ENCODE results near the gene CCDC39.

Gene CCDC39

GRCh38 chr3:180679178-180680096 lies at the start of gene CCDC39:
TSS of gene CCDC39 (minus strand) at chr3:180679489. CDS start at chr3:180679380, 109 bp downstream.
- H3K27ac Mint-ChIP-seq, result no peak within 1 kb of the TSS
- H3K27me3 Mint-ChIP-seq, result peaks cover 35% of the 10 kb centered on the region
- no peaks in the 10 kb centered on the region for H3K9me3 Mint-ChIP-seq

DNA sequence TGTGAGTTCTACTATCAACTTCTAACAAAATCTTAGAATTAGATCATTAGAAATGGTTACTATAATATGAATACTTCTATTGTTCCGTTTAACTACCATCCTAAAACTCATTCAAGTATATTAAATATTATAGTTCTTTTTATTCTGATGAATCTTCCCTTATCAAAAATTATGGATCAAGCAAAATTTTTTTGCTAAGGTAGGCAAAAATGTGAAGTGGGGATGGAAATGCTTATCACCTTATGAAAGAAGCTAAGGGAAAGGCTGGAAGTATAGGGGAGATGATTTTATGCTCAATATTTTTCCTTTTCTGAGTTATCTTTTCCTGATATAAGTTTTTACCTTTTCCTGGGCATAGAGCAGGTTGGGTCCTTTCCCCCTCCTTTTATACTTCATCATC lies 40.7 kb upstream of the CCDC39 start:
- Mint-ChIP-seq H3K27ac (no peak overlapping the region), H3K9me3 (no peaks in the 10 kb centered on the region), H3K36me3 (no peaks in the 10 kb centered on the region), H3K27me3 (peaks cover 4% of the 10 kb centered on the region), H3K4me3 (no peak overlapping the region), H3K4me1 (no peaks in the 10 kb centered on the region)

More at GRCh38 chr3:180679178-180680096, at the start of gene CCDC39:
- Mint-ChIP-seq H3K4me1 (peaks cover 20% of the 10 kb centered on the region), H3K4me3 (peak within 1 kb of the TSS; percentile 87), H3K36me3 (no peaks in the 10 kb centered on the region)

GRCh38 chr3:180707896-180708295 lies 28.6 kb upstream of the CCDC39 start:
- Mint-ChIP-seq H3K27ac (no peak overlapping the region), H3K36me3 (no peaks in the 10 kb centered on the region), H3K9me3 (no peaks in the 10 kb centered on the region), H3K4me1 (no peaks in the 10 kb centered on the region), H3K4me3 (no peak overlapping the region), H3K27me3 (peaks cover 12% of the 10 kb centered on the region)

- Mint-ChIP-seq H3K27ac (no peak overlapping the region), H3K36me3 (no peaks in the 10 kb centered on the region), H3K27me3 (peaks cover 21% of the 10 kb centered on the region), H3K9me3 (no peaks in the 10 kb centered on the region), H3K4me3 (no peak overlapping the region), H3K4me1 (no peaks in the 10 kb centered on the region)
These were observed 26.3 kb upstream of the CCDC39 start for GRCh38 chr3:180705619-180706018.

- Mint-ChIP-seq H3K4me3 (no peak overlapping the region), H3K27ac (no peak overlapping the region), H3K27me3 (peaks cover 26% of the 10 kb centered on the region), H3K9me3 (no peaks in the 10 kb centered on the region), H3K36me3 (no peaks in the 10 kb centered on the region), H3K4me1 (no peaks in the 10 kb centered on the region)
These were observed 25.2 kb upstream of the CCDC39 start for GRCh38 chr3:180704532-180704931.

GRCh38 chr3:180700941-180701340 lies 21.7 kb upstream of the CCDC39 start:
- Mint-ChIP-seq H3K4me3 (no peak overlapping the region), H3K36me3 (no peaks in the 10 kb centered on the region), H3K9me3 (no peaks in the 10 kb centered on the region), H3K27me3 (peaks cover 22% of the 10 kb centered on the region), H3K4me1 (no peaks in the 10 kb centered on the region), H3K27ac (no peak overlapping the region)

- peaks cover 22% of the 10 kb centered on the region for H3K27me3 Mint-ChIP-seq
- no peaks in the 10 kb centered on the region for H3K4me1 Mint-ChIP-seq
- no peak overlapping the region for H3K4me3 Mint-ChIP-seq
- H3K9me3 Mint-ChIP-seq, result no peaks in the 10 kb centered on the region
- no peak overlapping the region for H3K27ac Mint-ChIP-seq
- H3K36me3 Mint-ChIP-seq, result no peaks in the 10 kb centered on the region
These were observed 19.5 kb upstream of the CCDC39 start for GRCh38 chr3:180698760-180699270.

GRCh38 chr3:180694321-180694720 lies 15.0 kb upstream of the CCDC39 start:
- Mint-ChIP-seq H3K9me3 (no peaks in the 10 kb centered on the region), H3K4me3 (no peak overlapping the region), H3K27ac (no peak overlapping the region), H3K4me1 (no peaks in the 10 kb centered on the region), H3K27me3 (peaks cover 20% of the 10 kb centered on the region), H3K36me3 (no peaks in the 10 kb centered on the region)

- no peak overlapping the region for H3K4me3 Mint-ChIP-seq
- no peaks in the 10 kb centered on the region for H3K9me3 Mint-ChIP-seq
- peaks cover 22% of the 10 kb centered on the region for H3K27me3 Mint-ChIP-seq
- H3K36me3 Mint-ChIP-seq, result no peaks in the 10 kb centered on the region
- H3K4me1 Mint-ChIP-seq, result no peaks in the 10 kb centered on the region
- H3K27ac Mint-ChIP-seq, result no peak overlapping the region
These were observed 14.4 kb upstream of the CCDC39 start for GRCh38 chr3:180693656-180694055.

GRCh38 chr3:180690061-180690460 lies 10.8 kb upstream of the CCDC39 start:
- H3K27me3 Mint-ChIP-seq, result peaks cover 32% of the 10 kb centered on the region
- H3K9me3 Mint-ChIP-seq, result no peaks in the 10 kb centered on the region
- no peak overlapping the region for H3K4me3 Mint-ChIP-seq
- no peaks in the 10 kb centered on the region for H3K36me3 Mint-ChIP-seq
- H3K4me1 Mint-ChIP-seq, result no peaks in the 10 kb centered on the region
- H3K27ac Mint-ChIP-seq, result no peak overlapping the region

DNA sequence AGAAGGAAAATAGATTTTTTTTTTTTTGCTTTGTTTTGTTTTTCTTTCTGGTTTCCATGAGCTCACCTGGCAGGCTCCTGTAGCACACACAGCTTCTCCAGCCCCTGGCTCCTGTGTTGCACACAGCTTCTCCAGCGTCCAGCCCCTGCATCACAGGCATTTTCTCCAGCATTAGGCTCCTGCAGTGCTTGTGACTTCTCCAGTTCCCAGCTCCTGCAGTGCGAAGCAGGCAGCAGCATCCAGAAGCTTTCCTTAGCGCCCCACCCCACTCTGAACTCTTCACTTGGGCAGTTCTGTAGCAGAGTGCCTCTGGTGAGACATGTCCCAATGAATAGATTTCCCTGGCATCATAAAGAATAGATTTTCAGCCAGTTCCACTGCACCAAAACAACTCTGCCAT lies 5.5 kb upstream of the CCDC39 start:
- Mint-ChIP-seq H3K36me3 (no peaks in the 10 kb centered on the region), H3K4me1 (peaks cover 5% of the 10 kb centered on the region), H3K27ac (no peak overlapping the region), H3K9me3 (no peaks in the 10 kb centered on the region), H3K4me3 (no peak overlapping the region), H3K27me3 (peaks cover 28% of the 10 kb centered on the region)

GRCh38 chr3:180683816-180684215 lies 4.5 kb upstream of the CCDC39 start:
- Mint-ChIP-seq H3K4me3 (no peak overlapping the region), H3K36me3 (no peaks in the 10 kb centered on the region), H3K9me3 (no peaks in the 10 kb centered on the region), H3K27ac (no peak overlapping the region), H3K27me3 (peaks cover 27% of the 10 kb centered on the region), H3K4me1 (peaks cover 15% of the 10 kb centered on the region)

DNA sequence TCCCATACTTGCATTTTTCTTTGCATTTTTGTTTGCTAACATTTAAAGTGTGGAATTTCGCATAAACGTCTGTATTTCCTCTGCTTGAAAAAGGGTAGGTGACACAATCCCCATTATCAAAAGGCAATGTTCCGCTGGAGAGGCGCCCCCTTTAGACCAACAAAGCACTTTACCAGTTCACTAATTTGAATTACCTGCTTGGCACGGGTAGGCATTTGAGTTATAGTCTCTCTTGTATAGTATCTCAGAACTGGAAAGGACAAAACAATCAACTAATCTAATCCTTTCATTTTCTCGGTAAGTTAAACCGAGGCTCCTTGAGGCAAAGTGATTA lies 775 bp upstream of the CCDC39 start:
- peak overlapping the region; percentile 87 for H3K4me3 Mint-ChIP-seq
- no peaks in the 10 kb centered on the region for H3K9me3 Mint-ChIP-seq
- peaks cover 34% of the 10 kb centered on the region for H3K27me3 Mint-ChIP-seq
- peaks cover 20% of the 10 kb centered on the region for H3K4me1 Mint-ChIP-seq
- H3K27ac Mint-ChIP-seq, result no peak overlapping the region
- no peaks in the 10 kb centered on the region for H3K36me3 Mint-ChIP-seq

- peak overlapping the region; percentile 87 for H3K4me3 Mint-ChIP-seq
- no peaks in the 10 kb centered on the region for H3K9me3 Mint-ChIP-seq
- no peaks in the 10 kb centered on the region for H3K36me3 Mint-ChIP-seq
- peaks cover 38% of the 10 kb centered on the region for H3K27me3 Mint-ChIP-seq
- H3K4me1 Mint-ChIP-seq, result peaks cover 20% of the 10 kb centered on the region
- H3K27ac Mint-ChIP-seq, result no peak overlapping the region
These were observed 1.1 kb downstream of the CCDC39 start for GRCh38 chr3:180678231-180678630.

DNA sequence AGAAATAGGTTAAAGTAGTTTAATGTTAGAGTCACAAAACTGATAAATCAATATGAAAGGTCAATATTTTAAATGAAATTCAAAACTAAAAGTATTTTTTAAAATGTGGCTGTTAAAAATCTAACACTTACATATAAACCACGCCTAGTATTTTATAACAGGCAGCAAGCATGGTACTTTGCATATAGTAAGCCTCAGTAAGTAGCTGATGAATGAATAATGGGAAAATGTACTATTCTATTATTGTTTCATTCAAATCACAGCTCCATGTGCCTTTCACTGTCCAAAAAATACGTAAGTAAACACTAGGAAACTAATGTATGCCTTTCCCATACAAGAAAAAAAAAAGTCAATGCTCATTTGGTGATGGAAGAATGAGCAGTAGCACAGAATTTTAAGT lies 17.8 kb downstream of the CCDC39 start:
- H3K9me3 Mint-ChIP-seq, result no peaks in the 10 kb centered on the region
- H3K36me3 Mint-ChIP-seq, result no peaks in the 10 kb centered on the region
- no peak overlapping the region for H3K27ac Mint-ChIP-seq
- H3K27me3 Mint-ChIP-seq, result peaks cover 12% of the 10 kb centered on the region
- H3K4me3 Mint-ChIP-seq, result no peak overlapping the region
- H3K4me1 Mint-ChIP-seq, result no peaks in the 10 kb centered on the region

GRCh38 chr3:180657094-180657493 lies 22.2 kb downstream of the CCDC39 start:
- no peaks in the 10 kb centered on the region for H3K4me1 Mint-ChIP-seq
- H3K27me3 Mint-ChIP-seq, result peaks cover 24% of the 10 kb centered on the region
- no peak overlapping the region for H3K4me3 Mint-ChIP-seq
- no peak overlapping the region for H3K27ac Mint-ChIP-seq
- no peaks in the 10 kb centered on the region for H3K9me3 Mint-ChIP-seq
- H3K36me3 Mint-ChIP-seq, result no peaks in the 10 kb centered on the region
